GM12878 (cell line): ENCODE data around the gene SLC23A2. TPM values are rescaled to one million over a fixed set of nuclear protein-coding genes. Genes with fewer than 3 reads are reported as not detected.

Experiments
- ATAC-seq: fragments of 200-7000 bp; cut with Tn5 transposase; 3 replicates; pipeline ENCODE4 v1.9.1; 2020; ENCODE audit warnings: mild to moderate bottlenecking, moderate library complexity
- BruUV-seq: library from RNA; stranded (reverse); fragments of 400-500 nt; replicated peaks from 2 replicates; lab custom pipeline; 2021; lab: Mats Ljungman, UMichigan
- CTCF ChIA-PET: fragments of 300-600 bp; sonication (Branson Sonifier 250); formaldehyde crosslinking; extraction: SDS; loops from one replicate; lab custom pipeline; 2021; ENCODE audit warnings: inconsistent platforms; lab: Yijun Ruan, JAX
- POLR2A ChIA-PET: fragments of 350-600 bp; formaldehyde crosslinking; extraction: SDS; loops from one replicate; lab custom pipeline; 2021; ENCODE audit warnings: inconsistent platforms; lab: Charles Lee
- RAD21 ChIA-PET: fragments of 300-600 bp; sonication (Branson Sonifier 250); formaldehyde crosslinking; loops from one replicate; lab custom pipeline; 2023; ENCODE audit warnings: antibody characterized with exemption; ENCODE audit not compliant: unreplicated experiment; lab: Charles Lee
- SMC1A ChIA-PET: fragments of 300-600 bp; sonication (Branson Sonifier 250); formaldehyde crosslinking; loops from one replicate; lab custom pipeline; 2023; ENCODE audit not compliant: unreplicated experiment, uncharacterized antibody; lab: Charles Lee
- DNase-seq: peaks from one replicate; pipeline ENCODE4 v3.0.0-alpha.2; 2011; ENCODE audit warnings: low read depth, low spot score
- FAIRE-seq: peaks from 3 replicates; lab custom pipeline; 2011; peaks lifted over from hg19 to GRCh38; lab: Jason Lieb, UNC
- H2AFZ ChIP-seq: 2 replicates; pipeline ENCODE4 v1.6.0; 2011; ENCODE audit warnings: low read depth, low read length, control low read depth; ENCODE audit not compliant: control insufficient read depth
- H3K27ac ChIP-seq: 2 replicates; pipeline ENCODE4 v1.5.1; 2011; ENCODE audit warnings: control low read depth; ENCODE audit not compliant: control insufficient read depth, insufficient read depth
- H3K27me3 ChIP-seq, 2 experiments: replicated peaks in 1 of 2; 2 replicates each; pipeline versions ENCODE4 v1.6.0 to v1.6.1; 2011; ENCODE audit warnings: low read length in 1 of 2; ENCODE audit not compliant: control insufficient read depth in 2 of 2, insufficient read depth in 2 of 2
- H3K36me3 ChIP-seq, 2 experiments: 2 replicates each; pipeline ENCODE4 v1.5.1; 2011; ENCODE audit warnings: low read length in 1 of 2; ENCODE audit not compliant: control insufficient read depth in 2 of 2, insufficient read depth in 2 of 2
- H3K4me1 ChIP-seq: 2 replicates; pipeline ENCODE4 v1.6.1; 2011; ENCODE audit warnings: mild to moderate bottlenecking, low read length, moderate library complexity, mixed read lengths; ENCODE audit not compliant: control insufficient read depth, insufficient read depth
- H3K4me2 ChIP-seq: 2 replicates; pipeline ENCODE4 v1.6.0; 2011; ENCODE audit warnings: control low read depth; ENCODE audit not compliant: control insufficient read depth, insufficient read depth
- H3K4me3 ChIP-seq: fragments of 200-600 bp; sonication (generic); 2 replicates; pipeline ENCODE4 v1.5.1; 2016
- H3K79me2 ChIP-seq: 2 replicates; pipeline ENCODE4 v1.6.0; 2011; ENCODE audit warnings: low read length; ENCODE audit not compliant: control insufficient read depth, insufficient read depth
- H3K9ac ChIP-seq: 2 replicates; pipeline ENCODE4 v1.8.0; 2011; ENCODE audit warnings: low read length, control low read depth, mixed read lengths; ENCODE audit not compliant: control insufficient read depth, insufficient read depth
- H3K9me3 ChIP-seq: replicated peaks from 3 replicates; pipeline ENCODE4 v1.5.1; 2011; ENCODE audit warnings: mild to moderate bottlenecking, low read length; ENCODE audit not compliant: control insufficient read depth, insufficient read depth
- H4K20me1 ChIP-seq: 2 replicates; pipeline ENCODE4 v1.6.0; 2011; ENCODE audit not compliant: control insufficient read depth, insufficient read depth
- ASH2L ChIP-seq: fragments of 300-600, 200-600 bp; sonication (generic); IDR thresholded peaks from 2 replicates; pipeline ENCODE4 v1.6.1; 2017; ENCODE audit warnings: low read depth, mild to moderate bottlenecking, borderline replicate concordance
- CBX3 ChIP-seq: fragments of 200-600 bp; sonication (generic); IDR thresholded peaks from 2 replicates; pipeline ENCODE4 v1.6.1; 2016; ENCODE audit warnings: low read depth, borderline replicate concordance
- EZH2 ChIP-seq: IDR thresholded peaks from 2 replicates; pipeline ENCODE4 v1.6.1; 2012; ENCODE audit warnings: low read depth, mild to moderate bottlenecking, control low read depth, inconsistent platforms, low read length, borderline replicate concordance; ENCODE audit not compliant: control insufficient read depth
- IKZF2 ChIP-seq, 2 experiments: fragments of 450-650 bp; IDR thresholded peaks; 2 replicates each; pipeline ENCODE4 v1.6.1; 2017; ENCODE audit warnings: mild to moderate bottlenecking in 2 of 2, moderate library complexity in 2 of 2
- KLF5 ChIP-seq: fragments of 450-650 bp; IDR thresholded peaks from 2 replicates; pipeline ENCODE4 v1.6.1; 2014; ENCODE audit warnings: mild to moderate bottlenecking; ENCODE audit not compliant: partially characterized antibody
- SIN3A ChIP-seq: IDR thresholded peaks from 2 replicates; pipeline ENCODE4 v1.6.1; 2012; ENCODE audit warnings: low read depth, low read length, improper control_type of control experiment
- TCF12 ChIP-seq: IDR thresholded peaks from 2 replicates; pipeline ENCODE4 v1.6.1; 2011; ENCODE audit warnings: low read depth, mild to moderate bottlenecking, low read length
- WGBS: methylation state at CpG from one replicate; pipeline ENCODE4 v1.1.6; 2016; ENCODE audit warnings: low lambda C conversion rate; ENCODE audit not compliant: insufficient replicate concordance, insufficient coverage; ENCODE audit errors: missing lambda C conversion rate; 5-methylcytosine and 5-hydroxymethylcytosine counted together
- in situ Hi-C: fragments of 300-500 bp; cut with MboI; formaldehyde crosslinking; loops from 9 replicates; pipeline ENCODE4 v1.14.3; 2018; ENCODE audit warnings: mixed read lengths
- intact Hi-C: fragments of 100-400 bp; cut with micrococcal nuclease; formaldehyde crosslinking; loops from one replicate; pipeline ENCODE4 v1.14.2; 2022; ENCODE audit not compliant: unreplicated experiment
- polyA plus RNA-seq, 11 experiments: library from polyadenylated mRNA; depleted of rRNA in 4 of 11; unstranded in 6 of 11; stranded (reverse) in 5 of 11; fragments of >200 nt; fragmentation: Nextera tagmentation in 4 of 11; fragmentation: Illumina TruSeq in 1 of 11; extraction: Ambion mirVana in 4 of 11; extraction: Trizol in 1 of 11; gene quantifications; 1 replicate in 1 of 11; 2 replicates in 10 of 11; pipeline versions ENCODE4 v1.2.1 to v1.2.3, GENCODE V29; 2011 to 2016; ENCODE audit warnings: inconsistent platforms in 2 of 11, missing spikeins in 2 of 11, low read depth in 1 of 11
- total RNA-seq, 4 experiments: library from RNA; depleted of rRNA in 3 of 4; stranded (reverse); fragments of >200 nt in 3 of 4; fragmentation: Illumina TruSeq in 1 of 4; extraction: Trizol in 1 of 4; gene quantifications; 2 replicates each; pipeline versions ENCODE4 v1.2.1 to v1.2.3, GENCODE V29; 2013 to 2021
- TF ChIP-seq, protein P1 (sequence below): IDR thresholded peaks from 2 replicates; pipeline ENCODE4 v1.6.1; 2012; ENCODE audit warnings: mild to moderate bottlenecking, low read depth, low read length
- TF ChIP-seq, protein P2 (sequence below): IDR thresholded peaks from 2 replicates; pipeline ENCODE4 v1.6.1; 2011; ENCODE audit warnings: low read depth, mild to moderate bottlenecking, low read length, moderate library complexity, borderline replicate concordance; ENCODE audit errors: extremely low read depth
- TF ChIP-seq, protein P3 (sequence below): fragments of 450-650 bp; IDR thresholded peaks from 2 replicates; pipeline ENCODE4 v1.6.1; 2017; ENCODE audit warnings: mild to moderate bottlenecking

Gene SLC23A2
- total and polyA plus RNA-seq, 10 of the 15 experiments (the other 5 are each of a cell fraction or from before 2014, with no cell fraction given), result 4.4 to 56.1 (median 35.5) TPM

DNA sequence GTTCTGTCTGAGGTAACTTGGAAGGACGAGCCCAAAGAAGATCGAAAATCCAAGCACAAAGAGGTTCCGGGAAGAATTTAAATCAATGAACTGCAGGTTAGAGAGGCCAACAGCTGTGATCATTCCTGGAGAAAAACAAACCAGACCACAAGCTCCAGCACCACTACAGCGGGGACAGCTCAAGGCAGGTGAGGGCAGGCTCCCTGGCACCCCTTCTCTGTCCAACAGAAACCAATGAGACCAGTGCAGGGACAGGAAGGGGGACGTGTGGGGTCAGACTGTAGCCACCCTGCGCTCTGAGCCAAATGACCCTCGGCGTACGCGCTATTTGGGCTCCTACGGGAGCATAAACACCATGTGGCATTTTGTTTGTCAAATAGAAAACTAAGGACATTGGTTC lies 139.3 kb downstream of the SLC23A2 start:
- DNase-seq (no peak), FAIRE-seq (no peak), ATAC-seq (no peak)
- H3K4me3 ChIP-seq, result no peak overlapping the region
- in situ Hi-C loops (no loop called here), intact Hi-C loops (no loop called here)
- H2AFZ ChIP-seq, result no peak overlapping the region
- BruUV-seq, result no TSS peak
- 88% methylated on average over 11 of the region's 11 CpGs for WGBS
- H3K9ac ChIP-seq, result no peak overlapping the region
- ChIA-PET CTCF (no interaction called here), RAD21 (no interaction called here), SMC1A (no interaction called here), POLR2A (interaction anchor here (0.5 kb wide), 1 partner anchor 36 kb away, joined by 3 read pairs; no protein-coding TSS in a partner anchor)
- no peaks in the 10 kb centered on the region for H3K4me1 ChIP-seq
- TF ChIP-seq, protein P1, sequence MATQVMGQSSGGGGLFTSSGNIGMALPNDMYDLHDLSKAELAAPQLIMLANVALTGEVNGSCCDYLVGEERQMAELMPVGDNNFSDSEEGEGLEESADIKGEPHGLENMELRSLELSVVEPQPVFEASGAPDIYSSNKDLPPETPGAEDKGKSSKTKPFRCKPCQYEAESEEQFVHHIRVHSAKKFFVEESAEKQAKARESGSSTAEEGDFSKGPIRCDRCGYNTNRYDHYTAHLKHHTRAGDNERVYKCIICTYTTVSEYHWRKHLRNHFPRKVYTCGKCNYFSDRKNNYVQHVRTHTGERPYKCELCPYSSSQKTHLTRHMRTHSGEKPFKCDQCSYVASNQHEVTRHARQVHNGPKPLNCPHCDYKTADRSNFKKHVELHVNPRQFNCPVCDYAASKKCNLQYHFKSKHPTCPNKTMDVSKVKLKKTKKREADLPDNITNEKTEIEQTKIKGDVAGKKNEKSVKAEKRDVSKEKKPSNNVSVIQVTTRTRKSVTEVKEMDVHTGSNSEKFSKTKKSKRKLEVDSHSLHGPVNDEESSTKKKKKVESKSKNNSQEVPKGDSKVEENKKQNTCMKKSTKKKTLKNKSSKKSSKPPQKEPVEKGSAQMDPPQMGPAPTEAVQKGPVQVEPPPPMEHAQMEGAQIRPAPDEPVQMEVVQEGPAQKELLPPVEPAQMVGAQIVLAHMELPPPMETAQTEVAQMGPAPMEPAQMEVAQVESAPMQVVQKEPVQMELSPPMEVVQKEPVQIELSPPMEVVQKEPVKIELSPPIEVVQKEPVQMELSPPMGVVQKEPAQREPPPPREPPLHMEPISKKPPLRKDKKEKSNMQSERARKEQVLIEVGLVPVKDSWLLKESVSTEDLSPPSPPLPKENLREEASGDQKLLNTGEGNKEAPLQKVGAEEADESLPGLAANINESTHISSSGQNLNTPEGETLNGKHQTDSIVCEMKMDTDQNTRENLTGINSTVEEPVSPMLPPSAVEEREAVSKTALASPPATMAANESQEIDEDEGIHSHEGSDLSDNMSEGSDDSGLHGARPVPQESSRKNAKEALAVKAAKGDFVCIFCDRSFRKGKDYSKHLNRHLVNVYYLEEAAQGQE, result peak; percentile 43; the same call in 1 of the 2 replicates
- TF ChIP-seq TCF12 (no peak), EZH2 (no peak)
- H3K36me3 ChIP-seq, result peaks cover 6 to 17% of the 10 kb centered on the region in 2 experiments
- no peaks in the 10 kb centered on the region for H3K27me3 ChIP-seq
- no peaks in the 10 kb centered on the region for H3K9me3 ChIP-seq
- no peak overlapping the region for H3K4me2 ChIP-seq
- H3K27ac ChIP-seq, result no peak overlapping the region
- H4K20me1 ChIP-seq, result no peaks in the 10 kb centered on the region
- H3K79me2 ChIP-seq, result no peaks in the 10 kb centered on the region

DNA sequence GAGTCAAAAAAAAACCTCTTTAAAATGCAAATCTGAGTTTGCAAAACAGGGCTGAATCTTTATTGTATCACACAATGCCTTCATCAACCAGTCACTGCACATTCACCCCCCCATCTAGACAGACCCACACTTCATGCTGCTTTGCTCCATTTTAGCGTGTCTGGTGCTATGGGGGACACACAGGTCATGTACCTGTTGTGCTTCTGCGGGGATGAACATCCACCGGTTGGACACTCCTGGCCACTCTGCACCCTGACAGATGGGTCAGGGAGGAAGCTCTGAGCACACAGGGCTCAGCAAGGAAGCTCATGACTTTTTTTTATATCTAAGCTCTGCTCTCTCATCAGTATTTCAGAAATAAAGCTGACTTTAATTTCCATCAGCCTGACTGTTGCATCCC lies 143.3 kb downstream of the SLC23A2 start:
- intact Hi-C loops, result no loop called here
- no TSS peak for BruUV-seq
- Histone ChIP-seq H3K9ac (no peak overlapping the region), H3K4me1 (no peaks in the 10 kb centered on the region), H2AFZ (no peak overlapping the region), H3K4me2 (no peak overlapping the region), H4K20me1 (no peaks in the 10 kb centered on the region), H3K27ac (no peak overlapping the region), H3K27me3 (no peaks in the 10 kb centered on the region), H3K36me3 (peaks cover 9 to 20% of the 10 kb centered on the region in 2 experiments), H3K9me3 (no peaks in the 10 kb centered on the region), H3K79me2 (no peaks in the 10 kb centered on the region), H3K4me3 (no peak overlapping the region)
- SMC1A ChIA-PET, result interaction anchor here (1.2 kb wide), 1 partner anchor 17 kb away, joined by 4 read pairs; no protein-coding TSS in a partner anchor
- ATAC-seq (no peak), FAIRE-seq (no peak), DNase-seq (no peak)
- RAD21 ChIA-PET, result no interaction called here
- POLR2A ChIA-PET, result no interaction called here
- in situ Hi-C loops, result no loop called here
- CTCF ChIA-PET, result no interaction called here
- 100% methylated on average over 3 of the region's 3 CpGs for WGBS
- TF ChIP-seq, protein P2, sequence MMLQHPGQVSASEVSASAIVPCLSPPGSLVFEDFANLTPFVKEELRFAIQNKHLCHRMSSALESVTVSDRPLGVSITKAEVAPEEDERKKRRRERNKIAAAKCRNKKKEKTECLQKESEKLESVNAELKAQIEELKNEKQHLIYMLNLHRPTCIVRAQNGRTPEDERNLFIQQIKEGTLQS, result no peak
- TF ChIP-seq IKZF2 (IDR thresholded peaks at IDR 0.05), result no peak
- TF ChIP-seq ASH2L, result no peak
- TF ChIP-seq, protein P3, sequence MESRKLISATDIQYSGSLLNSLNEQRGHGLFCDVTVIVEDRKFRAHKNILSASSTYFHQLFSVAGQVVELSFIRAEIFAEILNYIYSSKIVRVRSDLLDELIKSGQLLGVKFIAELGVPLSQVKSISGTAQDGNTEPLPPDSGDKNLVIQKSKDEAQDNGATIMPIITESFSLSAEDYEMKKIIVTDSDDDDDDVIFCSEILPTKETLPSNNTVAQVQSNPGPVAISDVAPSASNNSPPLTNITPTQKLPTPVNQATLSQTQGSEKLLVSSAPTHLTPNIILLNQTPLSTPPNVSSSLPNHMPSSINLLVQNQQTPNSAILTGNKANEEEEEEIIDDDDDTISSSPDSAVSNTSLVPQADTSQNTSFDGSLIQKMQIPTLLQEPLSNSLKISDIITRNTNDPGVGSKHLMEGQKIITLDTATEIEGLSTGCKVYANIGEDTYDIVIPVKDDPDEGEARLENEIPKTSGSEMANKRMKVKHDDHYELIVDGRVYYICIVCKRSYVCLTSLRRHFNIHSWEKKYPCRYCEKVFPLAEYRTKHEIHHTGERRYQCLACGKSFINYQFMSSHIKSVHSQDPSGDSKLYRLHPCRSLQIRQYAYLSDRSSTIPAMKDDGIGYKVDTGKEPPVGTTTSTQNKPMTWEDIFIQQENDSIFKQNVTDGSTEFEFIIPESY, result no peak
- TF ChIP-seq KLF5, result no peak
- no peak for TF ChIP-seq CBX3
- no peak for TF ChIP-seq SIN3A
